HUES48 (cell line): ENCODE measurements around the gene HEATR5A.
A peak's percentile ranks its signal among the peaks of the same experiment; 100 is the strongest.
"Not testable (repeated sequence)": the region's sequence is repeated elsewhere in the genome, so short reads cannot be mapped to it uniquely, and the experiment has no call there.

Experiments
- H3K27ac ChIP-seq: one replicate; pipeline ENCODE4 v1.7.0; 2013; ENCODE audit warnings: low read depth, low read length, inconsistent platforms
- H3K27me3 ChIP-seq: 2 replicates; pipeline ENCODE4 v1.6.1; 2013; ENCODE audit warnings: mild to moderate bottlenecking, low read length; ENCODE audit not compliant: control insufficient read depth, insufficient read depth
- H3K36me3 ChIP-seq: 2 replicates; pipeline ENCODE4 v1.6.1; 2013; ENCODE audit warnings: low read length; ENCODE audit not compliant: control insufficient read depth, insufficient read depth
- H3K4me1 ChIP-seq: 2 replicates; pipeline ENCODE4 v1.6.1; 2013; ENCODE audit warnings: mild to moderate bottlenecking, low read length; ENCODE audit not compliant: control insufficient read depth, insufficient read depth
- H3K4me3 ChIP-seq: 2 replicates; pipeline ENCODE4 v1.5.1; 2013; ENCODE audit warnings: mild to moderate bottlenecking, low read depth, low read length
- H3K9ac ChIP-seq: 2 replicates; pipeline ENCODE4 v1.6.1; 2013; ENCODE audit warnings: mild to moderate bottlenecking, low read depth, low read length, moderate library complexity
- H3K9me3 ChIP-seq: 2 replicates; pipeline ENCODE4 v1.6.1; 2013; ENCODE audit warnings: low read length; ENCODE audit not compliant: control insufficient read depth, insufficient read depth

HEATR5A gene

GRCh38 chr14:31420319-31421111, at the start of gene HEATR5A:
TSS of gene HEATR5A (minus strand) at chr14:31420550. CDS start at chr14:31402975, 17,575 bp downstream.
- Histone ChIP-seq H3K9me3 (no peaks in the 10 kb centered on the region), H3K36me3 (no peaks in the 10 kb centered on the region), H3K4me3 (peak within 1 kb of the TSS; percentile 92), H3K27ac (peak within 1 kb of the TSS; percentile 82), H3K27me3 (no peaks in the 10 kb centered on the region), H3K4me1 (peaks cover 8% of the 10 kb centered on the region; the same call in 1 of the 2 replicates), H3K9ac (peak within 1 kb of the TSS; percentile 71)

DNA sequence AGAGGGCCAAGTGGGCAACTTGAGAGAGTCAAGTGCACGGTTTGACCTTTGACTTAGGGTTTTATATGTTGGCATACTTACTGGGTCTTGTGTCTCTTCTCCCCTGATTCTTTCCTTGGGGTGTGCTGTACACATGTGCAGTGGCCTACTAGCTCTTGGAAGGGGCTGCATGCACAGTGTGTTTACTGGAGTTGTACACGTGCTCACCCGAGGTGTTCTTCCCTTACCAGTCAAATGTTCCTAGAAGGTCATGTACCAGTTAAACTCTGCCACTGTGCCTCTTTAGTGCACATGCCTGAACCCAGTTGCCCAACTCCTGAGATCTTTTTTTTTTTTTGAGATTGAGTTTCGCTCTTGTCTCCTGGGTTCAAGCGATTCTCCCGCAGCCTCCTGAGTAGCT, 46.2 kb upstream of the HEATR5A start:
- no peaks in the 10 kb centered on the region for H3K9me3 ChIP-seq
- H3K4me1 ChIP-seq, result no peaks in the 10 kb centered on the region
- no peaks in the 10 kb centered on the region for H3K27me3 ChIP-seq
- no peak overlapping the region for H3K9ac ChIP-seq
- no peak overlapping the region for H3K4me3 ChIP-seq
- no peaks in the 10 kb centered on the region for H3K36me3 ChIP-seq
- H3K27ac ChIP-seq, result no peak overlapping the region

GRCh38 chr14:31465111-31465510, 44.8 kb upstream of the HEATR5A start:
- no peak overlapping the region for H3K27ac ChIP-seq

GRCh38 chr14:31462450-31462849, 42.1 kb upstream of the HEATR5A start:
- H3K4me1 ChIP-seq, H3K36me3 ChIP-seq, H3K27ac ChIP-seq, H3K9ac ChIP-seq, H3K4me3 ChIP-seq, H3K27me3 ChIP-seq, H3K9me3 ChIP-seq: not testable (repeated sequence)

More at GRCh38 chr14:31465111-31465510, 44.8 kb upstream of the HEATR5A start:
- no peak overlapping the region for H3K4me3 ChIP-seq
- no peaks in the 10 kb centered on the region for H3K4me1 ChIP-seq
- no peaks in the 10 kb centered on the region for H3K9me3 ChIP-seq
- H3K27me3 ChIP-seq, result no peaks in the 10 kb centered on the region
- no peaks in the 10 kb centered on the region for H3K36me3 ChIP-seq
- H3K9ac ChIP-seq, result no peak overlapping the region

DNA sequence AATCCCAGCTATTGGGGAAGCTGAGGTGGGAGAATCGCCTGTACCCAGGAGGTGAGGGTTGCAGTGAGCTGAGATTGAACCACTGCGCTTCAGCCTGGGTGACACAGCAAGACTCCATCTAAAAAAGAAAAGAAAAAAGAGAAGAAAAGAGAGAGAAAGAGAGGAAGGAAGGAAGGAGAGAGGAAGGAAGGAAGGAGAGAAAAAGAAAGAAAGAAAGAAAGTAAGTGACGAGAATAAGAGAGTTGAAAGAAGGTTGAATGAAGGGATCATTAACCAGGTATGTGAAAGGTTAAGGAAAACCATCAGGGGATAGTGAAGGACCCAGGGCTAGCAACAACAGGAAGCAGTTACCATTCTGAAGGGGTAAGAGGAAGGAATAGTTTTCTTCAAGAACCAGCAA, 41.2 kb upstream of the HEATR5A start:
- H3K27ac ChIP-seq, result no peak overlapping the region
- H3K9ac ChIP-seq, result no peak overlapping the region
- no peaks in the 10 kb centered on the region for H3K27me3 ChIP-seq
- no peak overlapping the region for H3K4me3 ChIP-seq
- no peaks in the 10 kb centered on the region for H3K36me3 ChIP-seq
- H3K4me1 ChIP-seq, result peaks cover 9% of the 10 kb centered on the region
- no peaks in the 10 kb centered on the region for H3K9me3 ChIP-seq

GRCh38 chr14:31457665-31458659, 37.6 kb upstream of the HEATR5A start:
- Histone ChIP-seq H3K27ac (no peak overlapping the region), H3K4me1 (peaks cover 9% of the 10 kb centered on the region), H3K27me3 (no peaks in the 10 kb centered on the region), H3K9me3 (no peaks in the 10 kb centered on the region), H3K36me3 (peaks cover 4% of the 10 kb centered on the region; the same call in 1 of the 2 replicates), H3K4me3 (peak overlapping the region; percentile 75), H3K9ac (no peak overlapping the region)

GRCh38 chr14:31456841-31457664, 36.7 kb upstream of the HEATR5A start, which contains the start of gene DTD2:
TSS of gene DTD2 (minus strand) at chr14:31457506. CDS start at chr14:31457393, 113 bp downstream.
- Histone ChIP-seq H3K9ac (peak within 1 kb of the TSS; percentile 83), H3K27ac (peak within 1 kb of the TSS; percentile 88), H3K27me3 (no peaks in the 10 kb centered on the region), H3K4me3 (peak within 1 kb of the TSS; percentile 75), H3K9me3 (no peaks in the 10 kb centered on the region), H3K36me3 (peaks cover 13% of the 10 kb centered on the region), H3K4me1 (peaks cover 9% of the 10 kb centered on the region)

- no peaks in the 10 kb centered on the region for H3K4me1 ChIP-seq
- peaks cover 58% of the 10 kb centered on the region for H3K36me3 ChIP-seq
- H3K9ac ChIP-seq, result no peak overlapping the region
- no peaks in the 10 kb centered on the region for H3K9me3 ChIP-seq
- H3K27me3 ChIP-seq, result no peaks in the 10 kb centered on the region
- no peak overlapping the region for H3K27ac ChIP-seq
- H3K4me3 ChIP-seq, result no peak overlapping the region
These were observed 29.7 kb upstream of the HEATR5A start for GRCh38 chr14:31449971-31450610.

DNA sequence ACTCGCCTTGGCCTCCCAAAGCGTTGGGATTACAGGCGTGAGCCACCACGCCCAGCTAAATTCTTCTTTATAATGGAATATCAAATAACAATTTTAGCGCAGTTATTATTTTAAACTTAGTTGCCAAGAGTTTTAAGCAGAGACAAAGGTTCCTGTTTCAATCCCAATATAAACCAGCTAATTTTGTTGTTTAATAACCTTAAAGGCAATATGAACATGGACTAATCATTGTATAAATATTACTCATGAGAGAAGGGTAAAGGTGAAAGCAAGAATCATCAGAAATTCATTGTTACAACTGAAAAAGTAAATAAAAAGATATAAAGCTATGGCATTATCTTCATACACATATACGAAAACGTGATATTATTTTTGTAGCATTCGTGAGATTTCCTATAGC, 28.8 kb upstream of the HEATR5A start:
- Histone ChIP-seq H3K27ac (no peak overlapping the region), H3K4me1 (no peaks in the 10 kb centered on the region), H3K9me3 (no peaks in the 10 kb centered on the region), H3K9ac (no peak overlapping the region), H3K27me3 (no peaks in the 10 kb centered on the region), H3K4me3 (no peak overlapping the region), H3K36me3 (peaks cover 58% of the 10 kb centered on the region)

DNA sequence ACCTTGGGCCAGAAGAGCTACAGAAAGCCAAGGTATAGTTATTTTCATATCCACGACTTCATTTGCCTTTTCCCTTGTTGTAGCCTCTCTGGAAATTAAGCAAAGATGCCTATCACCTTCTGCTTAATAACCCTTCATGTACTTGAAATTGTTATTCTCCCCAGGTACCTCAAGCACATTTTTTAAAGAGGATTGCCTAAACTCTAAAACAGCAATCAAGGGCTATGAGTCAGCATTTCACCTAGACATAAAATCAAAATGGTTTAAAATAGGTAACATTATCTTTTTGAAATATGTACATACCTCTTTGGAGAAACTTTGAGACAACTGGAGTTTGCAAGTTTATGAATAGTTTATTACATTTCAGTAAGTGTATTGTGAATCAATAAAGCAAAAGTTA, 25.4 kb upstream of the HEATR5A start:
- no peak overlapping the region for H3K9ac ChIP-seq
- no peaks in the 10 kb centered on the region for H3K4me1 ChIP-seq
- no peaks in the 10 kb centered on the region for H3K9me3 ChIP-seq
- peaks cover 35% of the 10 kb centered on the region for H3K36me3 ChIP-seq
- H3K4me3 ChIP-seq, result no peak overlapping the region
- no peak overlapping the region for H3K27ac ChIP-seq
- no peaks in the 10 kb centered on the region for H3K27me3 ChIP-seq
